Central memory CD8-positive, alpha-beta T cell (primary cell): ENCODE measurements around the gene C1GALT1.
"Not testable (repeated sequence)": the region's sequence is repeated elsewhere in the genome, so short reads cannot be mapped to it uniquely, and the experiment has no call there.

Experiments used
- ATAC-seq: fragments of 150-1000 bp; cut with Tn5 transposase; replicated peaks from 2 replicates; pipeline ENCODE4 v1.10.0; 2022; ENCODE audit warnings: mild to moderate bottlenecking, moderate FRiP score, moderate number of reproducible peaks; ENCODE audit not compliant: poor library complexity, severe bottlenecking; ENCODE audit errors: extremely low read depth
- DNase-seq, 2 donors: peaks; one replicate each; pipeline ENCODE4 v3.0.0; 2021; ENCODE audit warnings: low spot score in 2 of 2
- H3K27ac Mint-ChIP-seq: one replicate; pipeline ENCODE4 v1.8.0; 2022; ENCODE audit warnings: low read depth, mild to moderate bottlenecking, moderate library complexity, mixed read lengths
- H3K27me3 Mint-ChIP-seq: one replicate; pipeline ENCODE4 v1.8.0; 2022; ENCODE audit warnings: mixed read lengths
- H3K36me3 Mint-ChIP-seq: one replicate; pipeline ENCODE4 v1.8.0; 2022; ENCODE audit warnings: mild to moderate bottlenecking, moderate library complexity, mixed read lengths; ENCODE audit not compliant: insufficient read depth
- H3K4me1 Mint-ChIP-seq: one replicate; pipeline ENCODE4 v1.8.0; 2022; ENCODE audit warnings: mixed read lengths
- H3K4me3 Mint-ChIP-seq: one replicate; pipeline ENCODE4 v1.8.0; 2022; ENCODE audit warnings: mild to moderate bottlenecking, moderate library complexity, mixed read lengths
- H3K9me3 Mint-ChIP-seq: one replicate; pipeline ENCODE4 v1.8.0; 2022; ENCODE audit warnings: mixed read lengths

The C1GALT1 gene

GRCh38 chr7:7191137-7191536 lies 8.8 kb downstream of the C1GALT1 start:
- Mint-ChIP-seq H3K4me1 (peaks cover 36% of the 10 kb centered on the region), H3K9me3 (no peaks in the 10 kb centered on the region), H3K27ac (no peak overlapping the region)

GRCh38 chr7:7192798-7193788 lies 10.7 kb downstream of the C1GALT1 start:
- peak overlapping the region; percentile 47 for H3K4me3 Mint-ChIP-seq
- H3K27me3 Mint-ChIP-seq, H3K36me3 Mint-ChIP-seq, H3K27ac Mint-ChIP-seq, DNase-seq, H3K9me3 Mint-ChIP-seq: not testable (repeated sequence)
- ATAC-seq = peak; percentile 28
- H3K4me1 Mint-ChIP-seq = peaks cover 41% of the 10 kb centered on the region

More at GRCh38 chr7:7191137-7191536, 8.8 kb downstream of the C1GALT1 start:
- ATAC-seq (no peak), DNase-seq (no peak)
- H3K36me3 Mint-ChIP-seq = peaks cover 7% of the 10 kb centered on the region
- no peaks in the 10 kb centered on the region for H3K27me3 Mint-ChIP-seq
- H3K4me3 Mint-ChIP-seq = no peak overlapping the region

- not testable (repeated sequence) for ATAC-seq, DNase-seq, H3K36me3 Mint-ChIP-seq, H3K9me3 Mint-ChIP-seq, H3K4me3 Mint-ChIP-seq, H3K27me3 Mint-ChIP-seq, H3K27ac Mint-ChIP-seq
- H3K4me1 Mint-ChIP-seq = peaks cover 75% of the 10 kb centered on the region
Measured at GRCh38 chr7:7199592-7199991, 17.2 kb downstream of the C1GALT1 start.

- ATAC-seq, H3K27ac Mint-ChIP-seq, H3K36me3 Mint-ChIP-seq, H3K27me3 Mint-ChIP-seq, H3K4me3 Mint-ChIP-seq, H3K9me3 Mint-ChIP-seq, DNase-seq: not testable (repeated sequence)
- peaks cover 75% of the 10 kb centered on the region for H3K4me1 Mint-ChIP-seq
Measured at GRCh38 chr7:7200255-7200654, 17.9 kb downstream of the C1GALT1 start.

- DNase-seq (peak in 1 of 2 donors; percentile 28), ATAC-seq (peak; percentile 90)
- Mint-ChIP-seq H3K4me1 (peaks cover 77% of the 10 kb centered on the region), H3K36me3 (no peaks in the 10 kb centered on the region), H3K9me3 (no peaks in the 10 kb centered on the region), H3K4me3 (peak overlapping the region; percentile 57), H3K27ac (peak overlapping the region; percentile 20), H3K27me3 (no peaks in the 10 kb centered on the region)
Measured at GRCh38 chr7:7201578-7202374, 19.4 kb downstream of the C1GALT1 start.

- peaks cover 83% of the 10 kb centered on the region for H3K4me1 Mint-ChIP-seq
- DNase-seq = no peak
- peak overlapping the region; percentile 57 for H3K4me3 Mint-ChIP-seq
- H3K27me3 Mint-ChIP-seq = no peaks in the 10 kb centered on the region
- H3K9me3 Mint-ChIP-seq = no peaks in the 10 kb centered on the region
- peak overlapping the region; percentile 20 for H3K27ac Mint-ChIP-seq
- ATAC-seq = no peak
- no peaks in the 10 kb centered on the region for H3K36me3 Mint-ChIP-seq
Measured at GRCh38 chr7:7202375-7202720, 20.0 kb downstream of the C1GALT1 start.

- Mint-ChIP-seq H3K9me3 (no peaks in the 10 kb centered on the region), H3K27me3 (no peaks in the 10 kb centered on the region), H3K4me1 (peaks cover 74% of the 10 kb centered on the region), H3K36me3 (no peaks in the 10 kb centered on the region), H3K27ac (peak overlapping the region; percentile 52), H3K4me3 (peak overlapping the region; percentile 9)
- DNase-seq = no peak
- no peak for ATAC-seq
Measured at GRCh38 chr7:7203813-7204575, 21.6 kb downstream of the C1GALT1 start.

GRCh38 chr7:7207876-7208275 lies 25.5 kb downstream of the C1GALT1 start:
- DNase-seq (no peak), ATAC-seq (no peak)
- no peaks in the 10 kb centered on the region for H3K27me3 Mint-ChIP-seq
- no peaks in the 10 kb centered on the region for H3K9me3 Mint-ChIP-seq
- no peak overlapping the region for H3K27ac Mint-ChIP-seq
- H3K4me1 Mint-ChIP-seq = peaks cover 65% of the 10 kb centered on the region
- peaks cover 6% of the 10 kb centered on the region for H3K36me3 Mint-ChIP-seq
- no peak overlapping the region for H3K4me3 Mint-ChIP-seq

- DNase-seq (no peak), ATAC-seq (no peak)
- peaks cover 59% of the 10 kb centered on the region for H3K4me1 Mint-ChIP-seq
- H3K36me3 Mint-ChIP-seq = peaks cover 6% of the 10 kb centered on the region
- no peaks in the 10 kb centered on the region for H3K9me3 Mint-ChIP-seq
- no peak overlapping the region for H3K27ac Mint-ChIP-seq
- H3K4me3 Mint-ChIP-seq = no peak overlapping the region
- H3K27me3 Mint-ChIP-seq = no peaks in the 10 kb centered on the region
Measured at GRCh38 chr7:7208520-7208919, 26.2 kb downstream of the C1GALT1 start.

GRCh38 chr7:7209412-7210050 lies 27.2 kb downstream of the C1GALT1 start:
- H3K9me3 Mint-ChIP-seq = no peaks in the 10 kb centered on the region
- H3K36me3 Mint-ChIP-seq = peaks cover 9% of the 10 kb centered on the region
- DNase-seq (no peak), ATAC-seq (no peak)
- no peaks in the 10 kb centered on the region for H3K27me3 Mint-ChIP-seq
- H3K27ac Mint-ChIP-seq = peak overlapping the region; percentile 86
- H3K4me1 Mint-ChIP-seq = peaks cover 49% of the 10 kb centered on the region
- H3K4me3 Mint-ChIP-seq = no peak overlapping the region

- Mint-ChIP-seq H3K27me3 (no peaks in the 10 kb centered on the region), H3K36me3 (peaks cover 11% of the 10 kb centered on the region), H3K4me1 (peaks cover 38% of the 10 kb centered on the region), H3K9me3 (no peaks in the 10 kb centered on the region), H3K27ac (peak overlapping the region; percentile 86), H3K4me3 (no peak overlapping the region)
- ATAC-seq (no peak), DNase-seq (no peak)
Measured at GRCh38 chr7:7210475-7211237, 28.3 kb downstream of the C1GALT1 start.
